ENCODE measurements around the gene SERPINB2. TPM values are rescaled to one million over a fixed set of nuclear protein-coding genes. Genes with fewer than 3 reads are reported as not detected.
"Not testable (repeated sequence)": the region's sequence is repeated elsewhere in the genome, so short reads cannot be mapped to it uniquely, and the experiment has no call there.

SERPINB2 gene
- total RNA-seq, 1 donor from 2014 or later, result not detected

DNA sequence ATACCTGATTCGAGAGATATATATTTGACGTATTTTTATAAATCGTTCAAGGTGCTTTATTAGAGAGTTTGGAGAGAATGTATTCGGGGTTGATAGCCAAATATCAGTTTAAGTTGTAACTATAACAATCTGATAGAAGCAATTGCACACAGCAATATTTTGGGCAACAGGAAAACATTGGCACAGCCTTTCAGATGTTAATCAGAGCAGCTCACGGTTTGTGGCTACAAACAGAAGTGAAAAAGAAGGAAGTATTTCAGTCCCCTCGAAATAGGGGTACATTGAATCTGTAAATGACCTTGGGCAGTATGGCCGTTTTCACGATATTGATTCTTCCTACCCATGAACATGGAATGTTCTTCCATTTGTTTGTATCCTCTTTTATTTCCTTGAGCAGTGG is 40.8 kb downstream of the SERPINB2 start:
- DNase-seq (ENCODE audit: low spot score), result no peak
- intact Hi-C loops (cut with DNase I), result no loop called here

DNA sequence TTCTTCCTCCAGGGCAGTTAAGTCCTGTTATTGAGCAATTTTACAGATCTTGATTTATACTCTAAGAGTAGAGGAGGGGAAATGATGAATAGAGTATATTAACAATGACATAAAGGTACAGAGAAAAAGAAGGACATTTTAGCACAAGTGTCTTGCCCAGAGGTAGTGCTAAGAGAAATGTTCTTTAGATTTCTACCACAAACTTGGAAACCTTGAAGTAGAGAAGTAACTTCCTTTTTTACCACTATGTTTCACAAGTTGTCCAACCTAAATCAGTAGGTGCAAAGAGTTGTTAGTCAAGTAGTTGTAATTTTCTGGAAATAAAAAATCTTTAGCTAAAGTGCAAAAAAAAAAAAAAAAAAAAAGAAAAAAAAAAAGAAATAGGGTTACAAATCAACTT is 41.9 kb downstream of the SERPINB2 start:
- intact Hi-C loops (cut with DNase I); DNase-seq (ENCODE audit: low spot score): not testable (repeated sequence)

DNA sequence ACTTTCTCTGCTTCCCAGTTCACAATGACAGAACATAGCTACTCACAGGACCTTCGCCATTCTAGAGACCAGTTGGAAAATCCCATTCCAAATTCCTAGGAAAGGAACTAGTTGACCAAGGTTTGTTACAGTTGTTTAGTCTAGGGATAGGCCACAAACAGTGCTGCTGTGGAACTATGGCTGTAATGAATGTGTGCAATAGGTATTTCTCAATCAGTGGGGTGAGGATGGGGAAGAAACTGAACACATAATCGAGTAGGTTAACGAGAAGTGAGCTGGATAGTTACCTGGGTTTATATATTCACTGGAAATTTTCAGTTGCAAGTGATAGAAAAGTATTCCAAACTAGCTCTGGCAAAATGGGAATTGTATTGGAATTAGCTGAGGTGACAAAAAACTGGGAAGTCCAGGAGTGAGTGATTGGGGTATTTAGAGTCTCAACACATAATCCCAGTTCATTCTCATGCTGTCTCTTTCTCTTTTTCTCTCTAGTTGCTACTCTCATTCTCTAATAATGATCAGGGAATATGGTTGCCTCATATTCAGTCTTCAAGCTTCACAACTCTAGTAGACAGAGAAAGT is 43.4 kb downstream of the SERPINB2 start:
- intact Hi-C loops (cut with DNase I), result loop anchor here (10.0 kb wide), 1 partner anchor 106 kb away; no protein-coding TSS in a partner anchor
- no peak for DNase-seq (ENCODE audit: low spot score)

DNA sequence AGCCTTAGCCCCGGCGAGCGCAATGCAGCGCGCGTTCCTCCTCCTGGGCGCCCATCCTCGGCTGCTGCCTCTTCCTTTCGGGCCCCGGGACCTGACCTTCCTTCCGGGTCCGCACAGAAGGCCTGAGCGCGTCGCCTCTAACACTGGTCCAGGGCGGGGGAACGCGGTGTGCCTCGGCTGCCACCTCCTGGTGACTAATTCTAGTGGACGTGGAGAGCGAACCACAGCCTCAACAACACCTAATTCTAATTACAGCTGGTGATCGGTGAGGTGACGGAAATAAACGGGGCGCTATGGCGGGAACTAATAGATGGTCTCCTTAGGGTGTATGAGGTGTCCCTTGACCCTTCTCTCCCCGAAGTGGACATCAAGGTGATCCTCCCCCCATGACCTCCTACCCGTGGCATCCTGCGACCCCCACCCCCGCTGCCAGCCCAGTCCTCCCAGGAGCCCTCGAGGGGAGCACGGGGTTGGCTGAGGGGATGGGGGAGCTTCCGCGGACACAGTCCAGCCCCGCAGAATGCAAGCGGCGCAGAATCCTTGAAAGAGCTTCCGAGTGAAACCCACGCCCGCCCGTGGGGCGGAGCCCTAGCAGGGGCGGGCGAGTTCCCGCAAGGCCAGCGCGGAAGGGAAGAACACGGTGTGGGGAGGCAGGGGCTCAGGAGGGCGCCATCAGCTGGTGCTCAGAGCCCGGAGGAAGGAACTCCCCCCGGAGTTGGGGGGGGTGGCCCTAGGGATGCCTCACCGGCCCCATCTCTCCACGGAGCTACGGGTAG is 48.8 kb downstream of the SERPINB2 start:
- intact Hi-C loops (cut with DNase I), result loop anchor here (10.0 kb wide), 1 partner anchor 112 kb away; no protein-coding TSS in a partner anchor
- peak; percentile 96 for DNase-seq (ENCODE audit: low spot score)

DNA sequence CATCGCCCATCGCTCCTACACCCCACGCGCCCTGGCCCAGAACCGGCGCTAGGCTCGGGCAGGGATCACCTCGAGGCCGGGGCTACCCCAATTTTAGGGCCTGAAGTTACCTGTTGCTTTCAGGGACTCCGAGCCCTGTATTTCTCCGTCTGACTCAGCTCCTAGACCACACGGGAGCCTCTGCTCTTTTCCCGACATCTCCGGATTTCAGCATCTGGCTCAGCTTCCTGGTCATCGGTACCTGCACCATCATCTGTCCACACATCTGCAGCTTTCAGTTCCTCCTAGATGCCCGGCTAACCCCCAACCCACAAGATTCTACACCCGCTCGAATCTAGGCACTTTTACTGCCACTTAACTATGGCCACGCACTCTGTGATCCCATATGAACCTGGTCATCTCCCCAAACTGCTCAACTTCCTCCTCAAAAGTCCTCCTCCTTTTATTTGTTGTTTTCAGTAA is 49.5 kb downstream of the SERPINB2 start:
- intact Hi-C loops (cut with DNase I), result loop anchor here (10.0 kb wide), 1 partner anchor 112 kb away; no protein-coding TSS in a partner anchor

DNA sequence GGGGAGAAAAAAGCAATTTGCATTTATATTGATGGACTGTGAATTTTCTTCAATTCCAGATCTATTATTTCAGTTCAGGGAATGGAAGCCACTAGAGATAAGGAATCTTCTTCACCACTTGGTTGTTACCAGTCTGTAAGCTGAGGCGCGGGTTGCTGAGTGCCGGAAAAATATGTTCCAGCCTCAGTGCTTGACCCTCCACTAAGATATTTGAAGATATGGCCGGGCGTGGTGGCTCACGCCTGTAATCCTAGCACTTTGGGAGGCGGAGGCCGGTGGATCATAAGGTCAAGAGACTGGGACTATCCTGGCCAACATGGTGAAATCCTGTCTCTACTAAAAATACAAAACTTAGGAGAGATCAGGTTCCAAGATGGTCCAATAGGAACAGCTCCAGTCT is 52.5 kb downstream of the SERPINB2 start:
- no peak for DNase-seq (ENCODE audit: low spot score)
- intact Hi-C loops (cut with DNase I), result no loop called here

More for the DNA sequence above, 49.5 kb downstream of the SERPINB2 start:
- no peak for DNase-seq (ENCODE audit: low spot score)

DNA sequence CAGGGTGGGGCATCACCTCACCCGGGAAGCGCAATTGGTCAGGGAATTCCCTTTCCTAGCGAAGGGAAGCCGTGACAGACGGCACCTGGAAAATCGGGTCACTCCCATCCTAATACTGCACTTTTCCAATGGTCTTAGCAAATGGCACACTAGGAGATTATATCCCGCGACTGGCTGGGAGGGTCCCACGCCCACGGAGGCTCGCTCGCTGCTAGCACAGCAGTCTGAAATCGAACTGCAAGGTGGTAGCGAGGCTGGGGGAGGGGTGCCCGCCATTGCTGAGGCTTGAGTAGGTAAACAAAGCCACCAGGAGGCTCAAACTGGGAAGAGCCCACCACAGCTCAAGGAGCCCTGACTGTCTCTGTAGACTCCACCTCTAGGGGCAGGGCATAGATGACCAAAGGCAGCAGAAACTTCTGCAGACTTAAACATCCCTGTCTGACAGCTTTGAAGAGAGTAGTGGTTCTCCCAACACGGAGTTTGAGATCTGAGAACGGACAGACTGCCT is 53.1 kb downstream of the SERPINB2 start:
- intact Hi-C loops (cut with DNase I); DNase-seq (ENCODE audit: low spot score): not testable (repeated sequence)

DNA sequence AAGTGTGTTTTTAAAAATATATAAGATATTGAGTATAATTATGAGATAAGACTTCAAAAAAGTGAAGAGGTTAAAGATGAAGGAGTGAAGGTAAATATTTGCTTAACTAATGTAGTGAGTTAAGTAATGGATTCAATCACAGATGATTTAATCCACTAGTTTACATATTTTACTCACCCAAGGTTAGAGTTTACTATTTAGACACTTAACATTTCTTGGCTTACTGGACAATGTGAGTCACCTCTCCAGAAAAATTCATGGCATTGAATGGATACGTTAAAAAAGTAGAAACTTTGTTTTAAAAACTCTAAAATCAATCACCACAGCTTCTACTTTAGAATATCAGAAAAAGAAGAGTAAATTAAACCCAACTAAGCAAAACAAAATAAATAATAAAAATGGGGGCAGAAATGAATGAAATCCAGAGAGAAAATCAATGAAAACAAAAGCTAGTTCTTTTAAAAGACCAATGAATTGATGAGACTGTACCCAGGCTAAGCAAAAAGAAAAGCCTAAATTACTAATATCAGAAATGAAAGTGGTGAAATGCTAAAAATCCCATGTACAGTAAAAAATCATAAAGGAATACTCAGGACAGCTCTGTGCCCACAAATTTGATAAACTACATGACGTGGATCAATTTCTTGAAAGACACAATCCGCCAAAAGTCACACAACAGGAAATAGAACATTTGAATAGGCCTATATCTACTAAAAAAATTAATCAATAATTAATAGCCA is 59.7 kb downstream of the SERPINB2 start:
- intact Hi-C loops (cut with DNase I), result no loop called here
- no peak for DNase-seq (ENCODE audit: low spot score)

DNA sequence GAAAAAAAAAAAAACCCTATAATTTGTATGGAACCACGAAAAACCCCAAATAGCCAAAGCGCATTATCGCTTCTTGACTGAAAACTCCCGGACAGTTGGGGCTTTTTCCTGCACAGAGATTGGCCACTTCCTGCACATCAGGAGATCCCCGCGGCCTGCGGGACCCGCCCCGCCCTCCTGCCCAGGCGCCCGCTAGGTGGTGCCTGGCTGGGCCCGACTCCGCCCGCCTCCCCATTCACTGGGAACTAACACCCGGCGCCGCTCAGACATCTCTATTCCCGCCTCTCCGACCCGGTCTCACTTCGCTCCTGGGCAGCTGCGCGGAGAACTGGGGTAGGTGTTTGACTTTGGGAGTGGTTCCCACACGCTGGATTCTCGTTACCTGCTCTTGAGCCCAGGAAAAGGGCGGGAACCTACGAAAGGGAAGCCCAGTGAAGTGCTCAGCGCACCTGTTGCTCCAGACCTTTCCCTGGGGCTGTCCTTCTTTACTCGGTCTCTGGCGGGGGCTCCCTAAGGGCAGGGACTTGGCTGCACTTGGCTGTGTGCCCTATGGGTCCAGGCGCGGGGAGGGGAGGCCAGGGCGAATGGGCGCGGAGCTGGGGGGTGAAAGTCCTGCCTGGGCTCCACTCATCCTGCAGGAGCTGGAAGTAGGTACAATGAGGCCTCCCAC is 61.7 kb downstream of the SERPINB2 start, which contains the start of gene HMSD:
Gene HMSD, plus strand, starts transcription at position 234 of the 670 bp plus-strand sequence. CDS start 4,155 bp downstream, outside the sequence.
- intact Hi-C loops (cut with DNase I), result no loop called here
- no peak for DNase-seq (ENCODE audit: low spot score)

DNA sequence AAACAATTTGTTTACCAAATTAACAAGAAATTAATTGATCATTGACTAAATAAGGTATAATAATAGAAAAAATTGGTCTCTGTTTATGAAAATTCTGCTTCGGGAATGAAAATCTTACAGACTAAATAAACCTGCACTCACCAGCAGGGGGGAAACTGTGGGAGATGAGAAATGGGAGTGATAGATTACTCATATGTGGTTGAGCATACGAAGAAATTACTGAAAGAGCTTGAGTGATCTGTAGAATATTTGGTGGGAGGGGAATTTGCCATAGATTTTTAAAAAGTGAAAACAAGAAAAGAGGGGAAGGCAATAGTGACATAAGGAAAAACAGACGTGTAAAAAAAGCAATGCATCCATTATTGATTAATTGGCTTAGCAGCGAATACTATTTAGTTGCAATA is 63.8 kb downstream of the SERPINB2 start:
- no peak for DNase-seq (ENCODE audit: low spot score)
- intact Hi-C loops (cut with DNase I), result no loop called here

Other genes with a start within 250 kb of the SERPINB2 start
- not detected for gene SERPINB4, start 243.4 kb upstream of the SERPINB2 start, total RNA-seq
- not detected for gene SERPINB3, start 225.8 kb upstream of the SERPINB2 start, total RNA-seq
- not detected for gene SERPINB11, start 184.7 kb upstream of the SERPINB2 start, total RNA-seq
- not detected for gene SERPINB7, start 112.3 kb upstream of the SERPINB2 start, total RNA-seq
- gene SERPINB10, start 20.3 kb downstream of the SERPINB2 start, total RNA-seq, result not detected
- gene HMSD, start 61.6 kb downstream of the SERPINB2 start, total RNA-seq, result 1.1 TPM
- gene SERPINB8, start 82.4 kb downstream of the SERPINB2 start, total RNA-seq, result 4.5 TPM